ENCODE measurements around the gene CDH15.

The CDH15 gene

GRCh38 chr16:89171216-89172170, at the start of gene CDH15:
TSS of gene CDH15 (plus strand) at chr16:89171748. CDS start at chr16:89171832, 84 bp downstream.
- intact Hi-C loops (cut with DNase I) = no loop called here
- DNase-seq = peak; percentile 73 to 97 (median 90)

GRCh38 chr16:89122322-89122851, 49.2 kb upstream of the CDH15 start:
- intact Hi-C loops (cut with DNase I) = no loop called here
- DNase-seq = peak in 40 of 42 donors; percentile 12 to 78 (median 54)

- no peak for DNase-seq
- intact Hi-C loops (cut with DNase I) = no loop called here
These were observed 48.3 kb upstream of the CDH15 start for GRCh38 chr16:89123001-89123830.

GRCh38 chr16:89123831-89124100, 47.8 kb upstream of the CDH15 start:
- intact Hi-C loops (cut with DNase I) = no loop called here
- DNase-seq = no peak

DNA sequence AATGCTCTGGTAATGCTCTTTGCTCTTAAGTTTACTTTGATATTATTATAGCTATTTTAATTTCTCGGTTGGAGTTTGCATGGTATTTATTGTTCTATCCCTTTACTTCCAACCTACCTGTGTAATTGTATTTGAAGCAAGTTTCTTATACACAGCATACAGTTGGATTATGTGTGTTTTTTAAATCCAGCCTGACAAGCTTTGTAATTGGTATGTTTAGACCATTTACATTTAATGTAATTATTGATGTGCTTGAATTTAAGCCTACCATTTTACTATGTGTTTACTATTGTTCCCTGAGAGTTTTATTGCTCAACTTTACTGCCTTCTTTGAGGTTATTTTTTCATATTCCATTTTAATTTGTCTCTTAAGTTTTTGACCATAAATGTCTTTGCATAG, 42.2 kb upstream of the CDH15 start:
- intact Hi-C loops (cut with DNase I) = no loop called here
- no peak for DNase-seq

GRCh38 chr16:89130448-89130847, 41.1 kb upstream of the CDH15 start:
- intact Hi-C loops (cut with DNase I) = no loop called here
- DNase-seq = no peak

- peak in 1 of 42 donors; percentile 6 for DNase-seq
- intact Hi-C loops (cut with DNase I) = no loop called here
These were observed 39.8 kb upstream of the CDH15 start for GRCh38 chr16:89131783-89132182.

DNA sequence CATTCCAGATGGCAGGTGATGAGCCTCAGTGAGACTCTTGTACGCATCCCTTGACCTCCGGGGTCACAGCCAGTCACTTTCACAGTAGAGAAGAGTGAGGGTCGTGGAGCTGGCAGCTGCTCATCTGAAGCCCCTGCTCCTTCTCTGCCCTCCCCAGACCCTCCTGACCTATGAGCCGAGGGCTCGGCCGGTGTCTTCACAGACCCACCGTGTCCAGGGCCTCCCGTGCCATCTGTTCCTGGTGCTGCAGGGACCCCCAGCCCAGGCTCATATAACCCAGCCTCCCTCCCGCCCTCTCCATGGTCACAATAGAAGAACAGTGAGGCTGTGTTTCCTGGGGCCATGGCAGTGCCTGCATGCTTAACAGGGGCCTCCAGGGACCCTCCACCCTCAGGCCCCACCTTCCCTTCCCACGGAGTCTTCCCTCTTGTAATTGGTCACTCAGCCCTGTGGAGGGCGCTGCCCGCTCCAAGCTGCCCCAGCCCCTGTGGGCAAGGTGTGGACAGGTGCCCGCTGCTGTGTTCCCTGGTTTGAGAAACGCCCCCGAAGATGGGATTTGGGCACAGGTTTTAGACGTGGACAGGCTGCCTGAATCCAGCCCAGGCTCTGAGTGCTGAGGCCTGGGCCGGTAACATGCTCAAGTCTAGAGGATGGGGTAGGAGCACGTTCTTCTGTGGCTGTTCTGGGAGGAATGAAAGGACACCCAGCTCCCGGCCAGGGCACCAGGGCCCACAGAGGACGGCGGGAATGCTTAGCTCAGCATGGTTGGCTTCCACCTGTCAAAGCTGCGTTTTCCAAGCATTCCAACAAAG, 39.1 kb upstream of the CDH15 start:
- intact Hi-C loops (cut with DNase I) = no loop called here

DNA sequence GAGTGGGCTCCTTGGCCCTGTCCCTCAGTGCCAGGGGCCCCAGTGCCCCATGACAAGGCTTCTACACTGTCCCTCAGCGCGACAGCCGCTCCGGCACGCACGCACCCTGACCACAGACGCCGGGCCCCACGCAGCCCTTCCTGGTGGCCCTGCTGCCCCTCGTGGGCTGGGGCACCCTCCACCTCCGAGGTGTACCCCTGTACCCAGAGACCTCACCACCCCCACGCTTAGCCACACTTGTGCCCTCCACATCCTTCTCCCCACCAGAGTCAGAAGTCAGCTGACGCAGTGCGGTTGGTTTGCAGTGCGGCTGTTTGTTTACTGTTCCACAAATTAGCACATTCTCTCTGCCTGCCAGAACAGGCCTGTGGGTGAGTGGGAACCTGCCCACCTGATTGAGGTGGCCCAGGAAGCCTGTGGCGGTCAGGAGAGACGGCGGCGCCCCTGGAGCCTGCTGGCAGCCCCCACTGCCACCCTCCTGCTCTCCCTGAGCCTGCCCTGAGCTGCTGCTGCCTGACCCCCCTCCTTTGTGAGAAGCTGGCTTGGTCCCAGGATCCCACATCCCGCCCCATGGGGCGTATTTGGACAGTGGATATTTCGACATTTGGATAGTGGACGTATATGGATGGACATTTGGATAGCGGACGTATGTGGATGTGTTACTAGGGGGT, 38.0 kb upstream of the CDH15 start:
- intact Hi-C loops (cut with DNase I) = no loop called here
- peak in 1 of 42 donors; percentile 2 for DNase-seq

More for the DNA sequence above, 39.1 kb upstream of the CDH15 start:
- DNase-seq = peak in 1 of 42 donors; percentile 5

GRCh38 chr16:89134269-89134668, 37.3 kb upstream of the CDH15 start:
- intact Hi-C loops (cut with DNase I) = no loop called here

GRCh38 chr16:89135166-89135565, 36.4 kb upstream of the CDH15 start:
- DNase-seq = peak in 1 of 42 donors; percentile 11
- intact Hi-C loops (cut with DNase I) = no loop called here

More at GRCh38 chr16:89134269-89134668, 37.3 kb upstream of the CDH15 start:
- DNase-seq = peak in 1 of 42 donors; percentile 7

GRCh38 chr16:89135971-89136765, 35.4 kb upstream of the CDH15 start:
- peak in 4 of 42 donors; percentile 27 to 40 (median 33) for DNase-seq
- intact Hi-C loops (cut with DNase I) = no loop called here

DNA sequence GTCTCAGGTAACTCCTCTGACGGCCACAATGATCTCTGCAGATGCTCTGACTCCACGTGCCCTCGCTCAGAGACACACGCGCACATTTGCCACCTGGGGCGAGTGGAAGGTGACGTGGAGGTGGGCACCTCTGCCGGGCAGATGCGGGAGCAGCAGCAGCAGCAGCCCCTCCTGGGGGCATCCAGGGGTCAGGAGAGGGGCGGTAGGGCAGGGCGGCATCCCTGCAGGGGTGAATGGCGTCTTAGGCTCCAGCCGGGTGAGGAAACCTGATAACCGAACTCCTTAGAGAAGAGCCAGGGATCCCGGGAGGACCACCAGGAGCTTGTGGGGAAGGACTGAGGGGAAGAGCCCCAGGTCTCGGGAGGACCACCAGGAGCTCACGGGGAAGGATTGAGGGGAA, 34.6 kb upstream of the CDH15 start:
- intact Hi-C loops (cut with DNase I) = no loop called here
- no peak for DNase-seq

DNA sequence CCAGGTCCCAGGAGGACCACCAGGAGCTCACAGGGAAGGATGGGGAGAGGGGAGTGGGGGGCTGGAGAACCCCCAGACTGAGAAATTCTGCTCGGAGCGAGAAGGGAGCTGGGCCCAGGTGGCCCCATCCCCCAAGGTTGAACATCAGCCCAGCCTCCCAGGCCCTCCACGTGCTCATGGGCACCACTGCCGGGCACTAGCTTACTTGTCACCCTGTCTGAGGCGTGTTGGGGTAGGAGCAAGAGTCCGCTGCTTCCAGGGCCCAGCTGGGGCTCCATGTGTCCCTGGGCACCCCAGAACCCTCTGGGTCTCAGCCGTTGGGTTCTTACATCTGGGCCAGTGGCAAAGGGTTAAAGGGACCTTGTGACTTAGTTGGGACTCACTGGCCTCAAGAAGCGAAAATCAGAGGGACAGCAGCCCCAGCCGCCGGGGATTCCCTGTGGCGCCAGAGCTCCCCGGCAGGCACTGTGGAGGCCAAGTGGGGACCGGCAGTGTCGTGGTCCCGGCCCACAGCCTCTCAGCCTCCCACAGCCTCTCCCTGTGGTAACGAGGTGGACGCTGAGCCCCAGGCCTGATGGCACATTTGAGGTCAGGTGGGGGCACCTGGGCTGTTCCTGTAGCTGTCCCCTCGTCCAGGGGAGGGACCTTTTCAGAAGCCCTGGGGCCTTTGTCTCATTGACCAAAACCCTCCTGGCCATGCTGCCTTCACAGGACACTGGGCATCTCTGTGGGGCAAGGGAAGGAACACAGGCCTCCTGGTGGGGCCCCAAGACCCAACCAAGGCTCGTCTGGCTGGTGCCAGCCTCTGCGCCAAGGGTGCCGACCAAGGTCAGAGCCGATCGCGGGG, 33.7 kb upstream of the CDH15 start:
- no peak for DNase-seq
- intact Hi-C loops (cut with DNase I) = no loop called here

GRCh38 chr16:89138513-89138795, 33.1 kb upstream of the CDH15 start:
- no peak for DNase-seq

DNA sequence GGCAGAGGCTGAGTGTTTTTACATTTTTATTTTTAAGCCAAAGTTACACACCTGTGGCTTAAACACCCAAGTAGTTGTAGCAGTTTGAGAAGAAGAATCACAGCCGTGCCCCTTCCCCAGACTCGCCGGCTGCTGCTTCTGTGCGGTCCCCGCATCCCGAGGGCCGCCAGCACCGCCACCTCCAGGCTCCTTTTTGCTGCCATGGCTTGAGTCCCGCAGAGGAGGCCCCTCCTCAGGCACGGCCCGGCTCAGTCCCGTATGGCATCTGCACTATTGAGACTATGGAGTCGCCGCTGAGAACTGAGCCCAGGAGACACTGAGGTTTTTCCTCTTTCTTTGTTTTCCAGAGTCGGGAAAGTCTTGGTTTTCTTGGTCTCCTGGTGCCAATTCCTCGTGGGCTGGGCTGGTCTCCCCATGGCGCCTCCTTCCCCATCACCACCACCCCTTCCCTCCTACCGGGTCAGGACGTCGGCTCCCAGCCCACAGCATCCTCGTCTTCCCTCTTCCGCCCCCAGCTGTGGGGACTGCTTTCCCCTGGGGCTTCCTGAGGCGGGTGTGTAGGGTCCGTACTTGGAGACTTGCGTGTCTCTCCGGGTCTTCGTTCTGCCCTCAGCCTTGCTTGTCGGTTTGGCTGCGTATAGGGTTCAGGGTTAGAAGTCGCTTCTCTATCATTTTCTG, 32.6 kb upstream of the CDH15 start:
- intact Hi-C loops (cut with DNase I) = no loop called here
- no peak for DNase-seq

More at GRCh38 chr16:89138513-89138795, 33.1 kb upstream of the CDH15 start:
- intact Hi-C loops (cut with DNase I) = no loop called here
